ENCODE data around the gene PSAPL1. TPM values are rescaled to one million over a fixed set of nuclear protein-coding genes. Genes with fewer than 3 reads are reported as not detected.

The PSAPL1 gene
- total RNA-seq, 6 experiments from 2014 or later = not detected

- ATAC-seq (no peak), DNase-seq (no peak)
- TF ChIP-seq POLR2A (IDR thresholded peaks at IDR 0.05) (no peak), CTCF (IDR thresholded peaks at IDR 0.05) (no peak)
- WGBS (ENCODE audit: insufficient coverage, low coverage, low lambda C conversion rate, missing lambda C conversion rate) = 67% methylated on average over 1 of the region's 6 CpGs
- no peaks in the 10 kb centered on the region for H3K27me3 ChIP-seq
- H3K4me1 ChIP-seq = no peaks in the 10 kb centered on the region
- no peaks in the 10 kb centered on the region for H3K36me3 ChIP-seq
- intact Hi-C loops (cut with DNase I) = no loop called here
- no peaks in the 10 kb centered on the region for H3K9me3 ChIP-seq
- H3K4me3 ChIP-seq = no peak overlapping the region
- no peak overlapping the region for H3K27ac ChIP-seq
Measured at GRCh38 chr4:7398104-7398423, 36.7 kb downstream of the PSAPL1 start.

- Histone ChIP-seq H3K27me3 (no peaks in the 10 kb centered on the region), H3K4me1 (no peaks in the 10 kb centered on the region), H3K36me3 (no peaks in the 10 kb centered on the region), H3K9me3 (no peaks in the 10 kb centered on the region), H3K4me3 (no peak overlapping the region), H3K27ac (no peak overlapping the region)
- ATAC-seq (no peak), DNase-seq (no peak)
- TF ChIP-seq CTCF (IDR thresholded peaks at IDR 0.05) = no peak
- TF ChIP-seq POLR2A (IDR thresholded peaks at IDR 0.05) = no peak
- WGBS (ENCODE audit: insufficient coverage, low coverage, low lambda C conversion rate, missing lambda C conversion rate) = 70% methylated on average over 15 of the region's 24 CpGs
- intact Hi-C loops (cut with DNase I) = no loop called here
Measured at GRCh38 chr4:7397206-7398103, 37.3 kb downstream of the PSAPL1 start.

- intact Hi-C loops (cut with DNase I) = no loop called here
- Histone ChIP-seq H3K4me1 (no peaks in the 10 kb centered on the region), H3K36me3 (no peaks in the 10 kb centered on the region), H3K27me3 (no peaks in the 10 kb centered on the region), H3K9me3 (no peaks in the 10 kb centered on the region), H3K4me3 (no peak overlapping the region), H3K27ac (no peak overlapping the region)
- no peak for DNase-seq
- no peak for TF ChIP-seq CTCF (IDR thresholded peaks at IDR 0.05)
- no peak for TF ChIP-seq POLR2A (IDR thresholded peaks at IDR 0.05)
- no peak for ATAC-seq
- WGBS (ENCODE audit: insufficient coverage, low coverage, low lambda C conversion rate, missing lambda C conversion rate) = 52% methylated on average over 6 of the region's 14 CpGs
Measured at GRCh38 chr4:7396186-7396910, 38.4 kb downstream of the PSAPL1 start.

- intact Hi-C loops (cut with DNase I) = no loop called here
- no peak for ATAC-seq
- DNase-seq = no peak
- Histone ChIP-seq H3K4me3 (no peak overlapping the region), H3K27me3 (no peaks in the 10 kb centered on the region), H3K9me3 (no peaks in the 10 kb centered on the region), H3K27ac (no peak overlapping the region), H3K4me1 (no peaks in the 10 kb centered on the region), H3K36me3 (no peaks in the 10 kb centered on the region)
- no peak for TF ChIP-seq POLR2A (IDR thresholded peaks at IDR 0.05)
- no peak for TF ChIP-seq CTCF (IDR thresholded peaks at IDR 0.05)
- 75% methylated on average over 3 of the region's 8 CpGs for WGBS (ENCODE audit: insufficient coverage, low coverage, low lambda C conversion rate, missing lambda C conversion rate)
Measured at GRCh38 chr4:7395645-7396044, 39.1 kb downstream of the PSAPL1 start.
